GM12865 (cell line): ENCODE measurements around the gene COL11A1.

Experiments used
- DNase-seq: peaks from one replicate; pipeline ENCODE4 v3.0.0; 2010; ENCODE audit warnings: low read depth
- H3K4me3 ChIP-seq: 2 replicates; pipeline ENCODE4 v1.5.1; 2011; ENCODE audit warnings: mild to moderate bottlenecking, low read depth, low read length, control low read depth
- TF ChIP-seq, protein P1 (sequence below): IDR thresholded peaks from 2 replicates; pipeline ENCODE4 v1.5.1; 2011; ENCODE audit warnings: low read length, control low read depth, low read depth, inconsistent platforms; ENCODE audit not compliant: insufficient read depth; ENCODE audit errors: missing control alignments

Gene COL11A1

DNA sequence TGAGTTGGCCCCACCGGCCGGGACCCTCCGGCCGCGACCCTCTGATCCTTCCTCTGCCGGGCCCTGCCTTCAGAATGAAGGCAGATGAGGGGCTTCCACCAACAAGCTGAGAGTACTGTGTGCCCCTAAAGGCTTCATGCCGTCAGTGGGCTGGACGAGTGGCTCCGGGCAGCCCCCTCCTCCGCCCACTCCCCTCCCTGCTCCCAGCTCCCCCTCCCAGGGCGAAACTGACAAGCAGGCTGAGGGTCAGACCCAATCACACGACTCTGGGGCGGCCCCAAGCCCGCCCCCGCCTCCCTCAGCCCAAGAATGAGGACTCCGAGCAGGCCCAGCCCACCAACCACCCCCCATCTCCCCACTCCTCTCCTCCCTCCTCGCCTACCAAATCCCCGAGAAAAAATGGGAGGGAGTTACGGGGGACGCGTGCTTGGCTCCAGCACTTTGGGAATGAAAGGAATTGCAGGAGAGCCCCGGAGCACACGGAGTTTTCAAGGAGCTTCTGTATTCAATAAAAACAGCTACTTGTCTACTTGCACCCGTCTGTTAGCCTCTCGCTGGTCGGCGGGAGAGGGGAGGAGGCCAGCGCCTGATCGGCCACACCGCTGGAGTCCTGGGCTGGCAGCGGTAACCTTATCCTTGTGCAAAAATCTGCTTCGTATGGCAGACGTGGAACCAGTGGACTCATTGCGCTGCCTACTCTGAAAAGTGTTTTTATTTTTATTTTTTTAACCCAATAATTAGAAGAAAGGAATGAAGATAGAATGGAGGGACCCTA, at the start of gene COL11A1:
TSS of gene COL11A1 (minus strand) at position 147 of the 775 bp plus-strand sequence. CDS start 344 bp downstream, outside the sequence.
- DNase-seq, result no peak
- TF ChIP-seq, protein P1, sequence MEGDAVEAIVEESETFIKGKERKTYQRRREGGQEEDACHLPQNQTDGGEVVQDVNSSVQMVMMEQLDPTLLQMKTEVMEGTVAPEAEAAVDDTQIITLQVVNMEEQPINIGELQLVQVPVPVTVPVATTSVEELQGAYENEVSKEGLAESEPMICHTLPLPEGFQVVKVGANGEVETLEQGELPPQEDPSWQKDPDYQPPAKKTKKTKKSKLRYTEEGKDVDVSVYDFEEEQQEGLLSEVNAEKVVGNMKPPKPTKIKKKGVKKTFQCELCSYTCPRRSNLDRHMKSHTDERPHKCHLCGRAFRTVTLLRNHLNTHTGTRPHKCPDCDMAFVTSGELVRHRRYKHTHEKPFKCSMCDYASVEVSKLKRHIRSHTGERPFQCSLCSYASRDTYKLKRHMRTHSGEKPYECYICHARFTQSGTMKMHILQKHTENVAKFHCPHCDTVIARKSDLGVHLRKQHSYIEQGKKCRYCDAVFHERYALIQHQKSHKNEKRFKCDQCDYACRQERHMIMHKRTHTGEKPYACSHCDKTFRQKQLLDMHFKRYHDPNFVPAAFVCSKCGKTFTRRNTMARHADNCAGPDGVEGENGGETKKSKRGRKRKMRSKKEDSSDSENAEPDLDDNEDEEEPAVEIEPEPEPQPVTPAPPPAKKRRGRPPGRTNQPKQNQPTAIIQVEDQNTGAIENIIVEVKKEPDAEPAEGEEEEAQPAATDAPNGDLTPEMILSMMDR, result no peak

DNA sequence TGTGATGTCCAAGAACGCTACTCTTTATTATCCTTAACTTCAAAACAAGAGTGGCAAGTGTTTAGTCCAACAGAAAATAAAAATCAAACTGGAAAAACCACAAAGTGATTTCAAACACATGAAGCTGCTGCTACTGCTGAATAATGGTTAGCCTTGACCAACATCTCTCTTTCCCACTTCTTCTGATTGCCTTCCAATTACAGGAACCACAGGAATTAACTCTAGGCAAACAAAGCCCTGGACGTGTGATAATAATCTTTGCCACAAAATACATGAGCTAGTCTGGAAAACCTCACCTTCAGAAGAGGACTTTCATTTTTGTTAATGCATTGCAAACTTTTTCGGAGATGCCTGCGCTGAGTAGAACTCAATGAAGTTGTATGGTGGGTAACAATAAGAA, 48.6 kb upstream of the COL11A1 start:
- TF ChIP-seq, protein P1, result no peak
- no peak for DNase-seq
- H3K4me3 ChIP-seq, result no peak overlapping the region

More for the DNA sequence above, at the start of gene COL11A1:
- H3K4me3 ChIP-seq, result no peak within 1 kb of the TSS

DNA sequence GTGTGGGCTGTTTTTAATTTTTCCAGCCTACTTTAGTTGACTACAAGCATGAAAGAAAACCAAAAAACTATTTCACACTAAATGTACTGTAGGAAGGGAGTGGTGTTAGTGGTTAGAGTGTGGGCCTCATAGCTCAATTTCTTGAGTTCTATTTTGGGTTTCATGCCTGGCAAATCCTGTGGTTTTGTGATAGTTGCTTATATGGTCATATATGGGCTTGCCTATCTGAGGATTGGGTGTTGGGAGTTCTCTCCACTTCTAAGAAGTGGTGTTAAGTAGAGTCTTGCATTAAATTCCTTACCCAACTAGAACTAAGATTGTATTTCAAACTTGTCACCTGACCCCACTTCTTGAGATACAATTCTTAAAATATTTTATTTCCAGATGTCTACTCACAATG, 37.8 kb upstream of the COL11A1 start:
- TF ChIP-seq, protein P1, result no peak
- DNase-seq, result no peak

DNA sequence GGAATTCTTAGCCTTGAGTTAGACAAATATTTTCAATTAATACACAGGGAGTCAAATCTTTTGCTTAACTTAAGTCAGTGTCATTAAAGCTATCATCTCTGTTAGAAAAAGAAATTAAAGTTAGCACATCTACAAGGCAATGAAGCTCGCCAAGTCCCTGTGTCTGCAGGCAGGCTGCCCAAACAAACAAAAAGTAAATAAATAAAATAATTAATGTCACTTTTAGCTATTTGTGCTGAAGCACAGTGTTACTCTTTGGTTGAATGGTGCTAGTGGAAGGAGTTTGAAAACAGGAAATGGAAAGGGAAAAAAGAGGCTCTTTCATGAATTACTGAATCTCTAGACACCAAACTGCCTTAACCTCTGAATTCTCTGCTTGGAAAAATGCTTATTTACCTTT, 37.1 kb upstream of the COL11A1 start:
- TF ChIP-seq, protein P1, result no peak
- DNase-seq, result no peak
- H3K4me3 ChIP-seq, result no peak overlapping the region

More for the DNA sequence above, 37.8 kb upstream of the COL11A1 start:
- no peak overlapping the region for H3K4me3 ChIP-seq

DNA sequence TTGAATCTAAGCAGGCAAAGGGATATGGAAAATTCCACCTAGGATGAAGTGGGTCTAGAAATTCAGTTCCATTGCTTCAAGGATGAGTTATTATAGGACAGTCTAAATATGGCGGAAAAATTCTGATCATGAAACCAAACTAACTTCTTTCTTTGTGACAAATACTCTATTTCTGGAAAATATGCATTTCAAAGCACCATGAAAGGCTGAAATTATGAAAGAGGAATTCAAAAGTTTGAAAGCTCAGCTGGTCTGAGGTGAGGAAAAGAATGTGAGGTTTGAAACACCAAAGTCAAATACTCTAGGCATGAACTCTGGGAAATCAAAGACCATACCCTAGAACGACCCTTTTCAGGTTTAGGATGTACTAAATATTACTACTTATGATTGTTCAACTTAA, 36.4 kb upstream of the COL11A1 start:
- no peak for DNase-seq
- TF ChIP-seq, protein P1, result no peak
- H3K4me3 ChIP-seq, result no peak overlapping the region

DNA sequence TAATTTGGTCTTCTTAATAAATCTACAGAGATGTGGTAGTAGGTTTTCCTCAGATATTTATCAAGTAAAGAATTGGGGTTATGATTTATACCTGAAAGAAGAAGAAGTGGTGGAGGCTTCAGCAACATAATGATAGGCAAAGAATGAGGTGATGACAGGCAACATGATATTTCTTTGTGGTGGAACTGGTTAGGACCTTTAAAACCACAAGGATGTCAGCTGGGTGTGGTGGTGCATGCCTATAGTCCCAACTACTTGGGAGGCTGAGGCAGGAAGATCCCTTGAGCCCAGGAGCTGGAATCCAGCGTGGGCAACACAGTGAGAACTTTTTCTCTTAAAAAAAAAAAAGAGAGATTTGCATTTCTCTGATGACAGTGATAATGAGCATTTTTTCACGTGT, 34.1 kb upstream of the COL11A1 start:
- no peak overlapping the region for H3K4me3 ChIP-seq
- TF ChIP-seq, protein P1, result no peak
- no peak for DNase-seq

DNA sequence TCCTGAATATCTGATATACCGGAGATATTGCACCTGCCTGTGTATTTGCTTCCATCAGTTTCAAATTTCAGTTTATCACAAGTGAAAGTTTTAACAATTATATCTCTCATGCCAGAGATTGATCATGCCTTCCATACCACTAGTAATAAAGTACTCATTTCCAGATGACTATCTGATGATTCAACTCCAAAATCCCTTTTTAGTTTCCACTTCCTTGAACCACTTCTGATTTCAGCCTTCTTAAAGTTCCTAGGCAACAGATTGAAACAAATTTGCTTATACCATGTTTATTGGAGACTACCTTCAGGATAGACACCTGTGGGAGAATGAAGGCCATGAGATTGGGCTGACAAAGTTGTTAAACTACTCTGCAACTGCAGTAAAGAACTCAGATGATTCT, 21.5 kb upstream of the COL11A1 start:
- DNase-seq, result no peak
- TF ChIP-seq, protein P1, result no peak
- no peak overlapping the region for H3K4me3 ChIP-seq
